Mammary epithelial cell (primary cell): ENCODE results near the gene TTC9B.

Experiments used
- CTCF ChIP-seq, 2 donors: IDR thresholded peaks in 1 of 2; conservative IDR thresholded peaks in 1 of 2; 2 replicates each; pipeline ENCODE4 v1.5.1; 2011 to 2012; ENCODE audit warnings: inconsistent platforms in 2 of 2, low read length in 2 of 2, mild to moderate bottlenecking in 2 of 2, control low read depth in 1 of 2, low read depth in 1 of 2; ENCODE audit not compliant: insufficient read depth in 1 of 2; ENCODE audit errors: extremely low read depth in 1 of 2
- EZH2 ChIP-seq: IDR thresholded peaks from 2 replicates; pipeline ENCODE4 v1.6.1; 2012; ENCODE audit warnings: low read length, inconsistent platforms, borderline replicate concordance

DNA sequence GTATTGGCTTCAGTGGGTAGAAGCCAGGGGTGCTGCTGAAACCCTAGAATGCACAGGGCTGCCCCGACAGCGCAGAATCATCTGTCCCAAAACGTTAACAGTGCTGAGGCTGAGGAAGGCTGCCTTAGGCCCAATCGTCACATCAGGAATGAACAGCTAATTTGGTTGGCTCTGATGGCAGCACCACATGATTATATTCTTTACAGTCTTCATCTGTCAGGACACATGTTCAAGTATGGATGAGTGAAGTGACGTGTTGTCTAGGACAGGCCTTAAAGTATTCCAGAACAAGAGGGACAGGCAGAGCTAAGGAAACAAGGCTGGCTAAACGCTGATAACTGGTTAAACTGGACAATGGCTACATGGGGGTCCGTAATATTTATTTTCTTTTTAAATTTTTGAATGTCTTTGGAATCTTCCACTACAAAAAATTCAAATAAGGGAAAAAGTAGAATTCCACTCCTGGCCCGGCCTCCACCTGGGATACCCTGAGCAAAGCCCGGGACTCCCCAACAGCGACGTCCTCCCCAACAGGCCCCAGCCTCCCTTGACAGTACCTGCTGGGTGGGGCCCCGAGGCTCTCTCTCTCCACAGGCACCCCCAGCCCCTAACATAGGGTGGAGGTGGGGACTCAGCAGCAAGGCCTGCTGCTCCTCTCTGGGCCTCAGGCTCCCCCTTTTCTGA is 23.1 kb upstream of the TTC9B start:
- TF ChIP-seq CTCF (conservative IDR thresholded peaks at IDR 0.05 in 1 of 2, IDR thresholded peaks at IDR 0.05 in 1 of 2; ENCODE audit: extremely low read depth in 1 of 2, insufficient read depth in 1 of 2, low read depth in 1 of 2, low read length in 2 of 2): no peak
- no peak for TF ChIP-seq EZH2
